ENCODE data around the gene RPL21.
"Not testable (repeated sequence)": the region's sequence is repeated elsewhere in the genome, so short reads cannot be mapped to it uniquely, and the experiment has no call there.

The RPL21 gene

GRCh38 chr13:27293076-27293691 lies 41.8 kb downstream of the RPL21 start:
- Histone ChIP-seq H3K4me3 (ENCODE audit: low read length) (no peak overlapping the region), H3K9ac (ENCODE audit: low read length) (no peak overlapping the region), H3K27ac (ENCODE audit: low read length) (no peak overlapping the region), H3K36me3 (ENCODE audit: control insufficient read depth, low read depth, low read length) (no peaks in the 10 kb centered on the region), H3K4me1 (ENCODE audit: control insufficient read depth, low read depth, low read length) (no peaks in the 10 kb centered on the region), H3K27me3 (ENCODE audit: control insufficient read depth, insufficient read depth, low read length) (no peaks in the 10 kb centered on the region), H3K9me3 (ENCODE audit: control insufficient read depth, low read depth, low read length) (no peaks in the 10 kb centered on the region)

GRCh38 chr13:27293873-27294515 lies 42.6 kb downstream of the RPL21 start:
- no peak overlapping the region for H3K4me3 ChIP-seq (ENCODE audit: low read length)
- no peaks in the 10 kb centered on the region for H3K9me3 ChIP-seq (ENCODE audit: control insufficient read depth, low read depth, low read length)
- H3K9ac ChIP-seq (ENCODE audit: low read length): no peak overlapping the region
- no peaks in the 10 kb centered on the region for H3K36me3 ChIP-seq (ENCODE audit: control insufficient read depth, low read depth, low read length)
- no peaks in the 10 kb centered on the region for H3K4me1 ChIP-seq (ENCODE audit: control insufficient read depth, low read depth, low read length)
- H3K27ac ChIP-seq (ENCODE audit: low read length): no peak overlapping the region
- no peaks in the 10 kb centered on the region for H3K27me3 ChIP-seq (ENCODE audit: control insufficient read depth, insufficient read depth, low read length)

GRCh38 chr13:27295096-27295495 lies 43.7 kb downstream of the RPL21 start:
- Histone ChIP-seq H3K9me3 (ENCODE audit: control insufficient read depth, low read depth, low read length) (no peaks in the 10 kb centered on the region), H3K4me1 (ENCODE audit: control insufficient read depth, low read depth, low read length) (no peaks in the 10 kb centered on the region), H3K27me3 (ENCODE audit: control insufficient read depth, insufficient read depth, low read length) (no peaks in the 10 kb centered on the region), H3K4me3 (ENCODE audit: low read length) (no peak overlapping the region), H3K9ac (ENCODE audit: low read length) (no peak overlapping the region), H3K27ac (ENCODE audit: low read length) (no peak overlapping the region), H3K36me3 (ENCODE audit: control insufficient read depth, low read depth, low read length) (no peaks in the 10 kb centered on the region)

- H3K27ac ChIP-seq (ENCODE audit: low read length): no peak overlapping the region
- H3K9ac ChIP-seq (ENCODE audit: low read length): no peak overlapping the region
- H3K4me1 ChIP-seq (ENCODE audit: control insufficient read depth, low read depth, low read length): no peaks in the 10 kb centered on the region
- no peaks in the 10 kb centered on the region for H3K9me3 ChIP-seq (ENCODE audit: control insufficient read depth, low read depth, low read length)
- H3K36me3 ChIP-seq (ENCODE audit: control insufficient read depth, low read depth, low read length): no peaks in the 10 kb centered on the region
- no peak overlapping the region for H3K4me3 ChIP-seq (ENCODE audit: low read length)
- no peaks in the 10 kb centered on the region for H3K27me3 ChIP-seq (ENCODE audit: control insufficient read depth, insufficient read depth, low read length)
Measured at GRCh38 chr13:27295660-27296059, 44.3 kb downstream of the RPL21 start.

- no peak overlapping the region for H3K4me3 ChIP-seq (ENCODE audit: low read length)
- H3K4me1 ChIP-seq (ENCODE audit: control insufficient read depth, low read depth, low read length): no peaks in the 10 kb centered on the region
- no peaks in the 10 kb centered on the region for H3K9me3 ChIP-seq (ENCODE audit: control insufficient read depth, low read depth, low read length)
- H3K27ac ChIP-seq (ENCODE audit: low read length): no peak overlapping the region
- H3K36me3 ChIP-seq (ENCODE audit: control insufficient read depth, low read depth, low read length): no peaks in the 10 kb centered on the region
- no peaks in the 10 kb centered on the region for H3K27me3 ChIP-seq (ENCODE audit: control insufficient read depth, insufficient read depth, low read length)
- no peak overlapping the region for H3K9ac ChIP-seq (ENCODE audit: low read length)
Measured at GRCh38 chr13:27296496-27296895, 45.1 kb downstream of the RPL21 start.

GRCh38 chr13:27298849-27299248 lies 47.5 kb downstream of the RPL21 start:
- no peaks in the 10 kb centered on the region for H3K36me3 ChIP-seq (ENCODE audit: control insufficient read depth, low read depth, low read length)
- H3K27me3 ChIP-seq (ENCODE audit: control insufficient read depth, insufficient read depth, low read length): no peaks in the 10 kb centered on the region
- H3K4me1 ChIP-seq (ENCODE audit: control insufficient read depth, low read depth, low read length): no peaks in the 10 kb centered on the region
- no peaks in the 10 kb centered on the region for H3K9me3 ChIP-seq (ENCODE audit: control insufficient read depth, low read depth, low read length)
- no peak overlapping the region for H3K4me3 ChIP-seq (ENCODE audit: low read length)
- no peak overlapping the region for H3K9ac ChIP-seq (ENCODE audit: low read length)
- H3K27ac ChIP-seq (ENCODE audit: low read length): no peak overlapping the region

GRCh38 chr13:27300406-27300805 lies 49.0 kb downstream of the RPL21 start:
- H3K4me1 ChIP-seq (ENCODE audit: control insufficient read depth, low read depth, low read length): not testable (repeated sequence)

GRCh38 chr13:27300941-27301586 lies 49.7 kb downstream of the RPL21 start:
- H3K9ac ChIP-seq (ENCODE audit: low read length): no peak overlapping the region
- no peaks in the 10 kb centered on the region for H3K9me3 ChIP-seq (ENCODE audit: control insufficient read depth, low read depth, low read length)
- no peaks in the 10 kb centered on the region for H3K4me1 ChIP-seq (ENCODE audit: control insufficient read depth, low read depth, low read length)
- no peaks in the 10 kb centered on the region for H3K27me3 ChIP-seq (ENCODE audit: control insufficient read depth, insufficient read depth, low read length)
- H3K4me3 ChIP-seq (ENCODE audit: low read length): no peak overlapping the region
- H3K27ac ChIP-seq (ENCODE audit: low read length): no peak overlapping the region
- H3K36me3 ChIP-seq (ENCODE audit: control insufficient read depth, low read depth, low read length): no peaks in the 10 kb centered on the region

More at GRCh38 chr13:27300406-27300805, 49.0 kb downstream of the RPL21 start:
- not testable (repeated sequence) for H3K9me3 ChIP-seq (ENCODE audit: control insufficient read depth, low read depth, low read length); H3K4me3 ChIP-seq (ENCODE audit: low read length); H3K9ac ChIP-seq (ENCODE audit: low read length); H3K36me3 ChIP-seq (ENCODE audit: control insufficient read depth, low read depth, low read length); H3K27ac ChIP-seq (ENCODE audit: low read length); H3K27me3 ChIP-seq (ENCODE audit: control insufficient read depth, insufficient read depth, low read length)

GRCh38 chr13:27302643-27303262 lies 51.4 kb downstream of the RPL21 start:
- H3K27me3 ChIP-seq (ENCODE audit: control insufficient read depth, insufficient read depth, low read length): no peaks in the 10 kb centered on the region
- no peaks in the 10 kb centered on the region for H3K36me3 ChIP-seq (ENCODE audit: control insufficient read depth, low read depth, low read length)
- no peak overlapping the region for H3K27ac ChIP-seq (ENCODE audit: low read length)
- H3K4me3 ChIP-seq (ENCODE audit: low read length): no peak overlapping the region
- H3K9me3 ChIP-seq (ENCODE audit: control insufficient read depth, low read depth, low read length): no peaks in the 10 kb centered on the region
- no peak overlapping the region for H3K9ac ChIP-seq (ENCODE audit: low read length)
- no peaks in the 10 kb centered on the region for H3K4me1 ChIP-seq (ENCODE audit: control insufficient read depth, low read depth, low read length)

- Histone ChIP-seq H3K9me3 (ENCODE audit: control insufficient read depth, low read depth, low read length) (no peaks in the 10 kb centered on the region), H3K27ac (ENCODE audit: low read length) (no peak overlapping the region), H3K9ac (ENCODE audit: low read length) (no peak overlapping the region), H3K27me3 (ENCODE audit: control insufficient read depth, insufficient read depth, low read length) (no peaks in the 10 kb centered on the region), H3K4me1 (ENCODE audit: control insufficient read depth, low read depth, low read length) (no peaks in the 10 kb centered on the region), H3K4me3 (ENCODE audit: low read length) (no peak overlapping the region), H3K36me3 (ENCODE audit: control insufficient read depth, low read depth, low read length) (no peaks in the 10 kb centered on the region)
Measured at GRCh38 chr13:27304099-27304498, 52.7 kb downstream of the RPL21 start.

GRCh38 chr13:27304611-27305010 lies 53.3 kb downstream of the RPL21 start:
- Histone ChIP-seq H3K36me3 (ENCODE audit: control insufficient read depth, low read depth, low read length) (no peaks in the 10 kb centered on the region), H3K9me3 (ENCODE audit: control insufficient read depth, low read depth, low read length) (no peaks in the 10 kb centered on the region), H3K4me1 (ENCODE audit: control insufficient read depth, low read depth, low read length) (no peaks in the 10 kb centered on the region), H3K27me3 (ENCODE audit: control insufficient read depth, insufficient read depth, low read length) (no peaks in the 10 kb centered on the region), H3K4me3 (ENCODE audit: low read length) (no peak overlapping the region), H3K27ac (ENCODE audit: low read length) (no peak overlapping the region), H3K9ac (ENCODE audit: low read length) (no peak overlapping the region)
